SK-N-SH (cell line): Measurements from ENCODE around the gene TPD52L2. TPM values are rescaled to one million over a fixed set of nuclear protein-coding genes. Genes with fewer than 3 reads are reported as not detected.

ENCODE experiments used
- CTCF ChIA-PET: fragments of 300-600, 350-600 bp; formaldehyde crosslinking; extraction: SDS; loops from one replicate; lab custom pipeline; 2021; lab: Yijun Ruan, JAX
- POLR2A ChIA-PET: fragments of 350-600 bp; sonication (Branson Sonifier 250); formaldehyde crosslinking; extraction: SDS; loops from one replicate; lab custom pipeline; 2020; ENCODE audit warnings: antibody characterized with exemption, inconsistent platforms; lab: Yijun Ruan, JAX
- DNase-seq: peaks from one replicate; pipeline ENCODE4 v3.0.0; 2012
- H2AFZ ChIP-seq: fragments of 200-600 bp; sonication (generic); 2 replicates; pipeline ENCODE4 v1.8.1; 2016; ENCODE audit warnings: antibody characterized with exemption, mild to moderate bottlenecking, low read depth
- H3F3A ChIP-seq: fragments of 200-600 bp; sonication (generic); replicated peaks from 2 replicates; pipeline ENCODE3; 2016; ENCODE audit warnings: antibody characterized with exemption, mild to moderate bottlenecking; ENCODE audit not compliant: insufficient read depth
- H3K27ac ChIP-seq, 2 experiments: fragments of 200-500 bp in 1 of 2; fragments of 200-600 bp in 1 of 2; sonication (Bioruptor generic) in 1 of 2; sonication (generic), shearing (Covaris generic) in 1 of 2; 2 replicates each; pipeline versions ENCODE4 v1.5.1 to v1.6.1; 2014 to 2016; ENCODE audit warnings: low read depth in 2 of 2, inconsistent platforms in 1 of 2, low read length in 1 of 2, mild to moderate bottlenecking in 1 of 2, mixed read lengths in 1 of 2
- H3K27me3 ChIP-seq: fragments of 200-600 bp; sonication (generic), shearing (Covaris generic); 2 replicates; pipeline ENCODE4 v1.6.1; 2016; ENCODE audit warnings: mixed run types; ENCODE audit not compliant: insufficient read depth
- H3K36me3 ChIP-seq, 2 experiments: fragments of 200-500 bp in 1 of 2; fragments of 200-600 bp in 1 of 2; sonication (Bioruptor generic) in 1 of 2; sonication (generic) in 1 of 2; replicated peaks in 1 of 2; 2 replicates each; pipeline versions ENCODE3 to v1.5.1; 2014 to 2016; ENCODE audit warnings: low read length in 1 of 2, mild to moderate bottlenecking in 1 of 2; ENCODE audit not compliant: insufficient read depth in 2 of 2, control insufficient read depth in 1 of 2
- H3K4me1 ChIP-seq, 2 experiments: fragments of 200-500 bp in 1 of 2; fragments of 200-600 bp in 1 of 2; sonication (Bioruptor generic) in 1 of 2; sonication (generic), shearing (Covaris generic) in 1 of 2; 2 replicates each; pipeline versions ENCODE4 v1.5.1 to v1.6.1; 2014 to 2016; ENCODE audit warnings: low read depth in 1 of 2, low read length in 1 of 2, mixed run types in 1 of 2; ENCODE audit not compliant: insufficient read depth in 2 of 2, control insufficient read depth in 1 of 2
- H3K4me2 ChIP-seq: fragments of 200-600 bp; sonication (generic), shearing (Covaris generic); 2 replicates; pipeline ENCODE4 v1.6.1; 2017; ENCODE audit warnings: mixed run types
- H3K4me3 ChIP-seq, 2 experiments: fragments of 200-500 bp in 1 of 2; fragments of 200-600 bp in 1 of 2; sonication (Bioruptor generic) in 1 of 2; sonication (generic), shearing (Covaris generic) in 1 of 2; 2 replicates each; pipeline versions ENCODE4 v1.5.1 to v1.8.1; 2014 to 2016; ENCODE audit warnings: low read depth in 2 of 2, inconsistent platforms in 1 of 2, low read length in 1 of 2, mild to moderate bottlenecking in 1 of 2, mixed read lengths in 1 of 2, moderate library complexity in 1 of 2
- H3K79me2 ChIP-seq: fragments of 200-600 bp; sonication (generic); 2 replicates; pipeline ENCODE4 v1.8.1; 2017; ENCODE audit warnings: mild to moderate bottlenecking; ENCODE audit not compliant: insufficient read depth
- H3K9ac ChIP-seq: fragments of 200-600 bp; sonication (generic); 2 replicates; pipeline ENCODE4 v1.6.1; 2017; ENCODE audit warnings: mixed run types
- H3K9me2 ChIP-seq: fragments of 200-600 bp; sonication (generic); 2 replicates; pipeline ENCODE4 v1.6.1; 2017; ENCODE audit warnings: mixed run types
- H3K9me3 ChIP-seq: fragments of 200-600 bp; sonication (generic); 2 replicates; pipeline ENCODE4 v1.6.1; 2017; ENCODE audit warnings: mixed run types, mild to moderate bottlenecking, moderate library complexity
- H4K20me1 ChIP-seq: fragments of 200-600 bp; sonication (generic); 2 replicates; pipeline ENCODE4 v1.6.1; 2017; ENCODE audit warnings: mild to moderate bottlenecking, mixed run types; ENCODE audit not compliant: insufficient read depth
- CHD2 ChIP-seq: fragments of 150-350 bp; IDR thresholded peaks from 2 replicates; pipeline ENCODE4 v1.6.1; 2018; ENCODE audit warnings: low read length; ENCODE audit not compliant: partially characterized antibody
- EP300 ChIP-seq, 2 experiments: IDR thresholded peaks; 2 replicates each; pipeline versions ENCODE4 v1.4.0 to v1.6.1; 2012; ENCODE audit warnings: borderline replicate concordance in 1 of 2, low read depth in 1 of 2, low read length in 1 of 2
- EZH2phosphoT487 ChIP-seq: fragments of 200-600 bp; sonication (generic); IDR thresholded peaks from 2 replicates; pipeline ENCODE4 v1.6.1; 2017; ENCODE audit warnings: low read depth, mixed run types, mild to moderate bottlenecking, antibody characterized with exemption, moderate library complexity, borderline replicate concordance
- GABPA ChIP-seq: IDR thresholded peaks from 2 replicates; pipeline ENCODE4 v1.4.0; 2012; ENCODE audit warnings: low read depth, mild to moderate bottlenecking
- GATA2 ChIP-seq: sonication (generic); formaldehyde crosslinking; IDR thresholded peaks from 2 replicates; pipeline ENCODE4 v1.5.0; 2020; ENCODE audit warnings: mild to moderate bottlenecking, missing genetic modification reagents
- MAX ChIP-seq: IDR thresholded peaks from 2 replicates; pipeline ENCODE4 v1.4.0; 2012; ENCODE audit warnings: low read depth
- MXI1 ChIP-seq: IDR thresholded peaks from 2 replicates; pipeline ENCODE4 v1.6.1; 2012; ENCODE audit warnings: mild to moderate bottlenecking, low read depth, low read length, improper control_type of control experiment
- NRF1 ChIP-seq: IDR thresholded peaks from 2 replicates; pipeline ENCODE4 v1.6.1; 2012; ENCODE audit warnings: low read depth, mild to moderate bottlenecking, low read length
- RXRA ChIP-seq: IDR thresholded peaks from 2 replicates; pipeline ENCODE4 v1.4.0; 2012; ENCODE audit warnings: low read depth, mild to moderate bottlenecking, borderline replicate concordance
- SIN3A ChIP-seq: IDR thresholded peaks from 2 replicates; pipeline ENCODE4 v1.6.1; 2012; ENCODE audit warnings: low read depth, mild to moderate bottlenecking, low read length, moderate library complexity, borderline replicate concordance
- TAF1 ChIP-seq: IDR thresholded peaks from 2 replicates; pipeline ENCODE4 v1.6.1; 2012; ENCODE audit warnings: low read depth, mild to moderate bottlenecking, low read length, moderate library complexity, borderline replicate concordance
- TEAD4 ChIP-seq: IDR thresholded peaks from 2 replicates; pipeline ENCODE4 v1.4.0; 2012; ENCODE audit warnings: mild to moderate bottlenecking, borderline replicate concordance; ENCODE audit not compliant: insufficient read depth
- WGBS: methylation state at CpG from one replicate; pipeline ENCODE4 v1.1.6; 2017; ENCODE audit warnings: low lambda C conversion rate; 5-methylcytosine and 5-hydroxymethylcytosine counted together
- polyA plus RNA-seq, 3 experiments: library from polyadenylated mRNA; depleted of rRNA; stranded (reverse); fragments of >200 nt; gene quantifications; 2 replicates each; pipeline ENCODE4 v1.2.3, GENCODE V29; 2012
- TF ChIP-seq, protein P1 (sequence below): IDR thresholded peaks from 2 replicates; pipeline ENCODE4 v1.4.0; 2012; ENCODE audit warnings: low read depth, borderline replicate concordance

Gene TPD52L2
- polyA plus RNA-seq, 1 of the 3 experiments (the other 2 are of a cell fraction), result 137 TPM

GRCh38 chr20:63826753-63827152, 38.3 kb upstream of the TPD52L2 start (continued):
- no peak for TF ChIP-seq NRF1

DNA sequence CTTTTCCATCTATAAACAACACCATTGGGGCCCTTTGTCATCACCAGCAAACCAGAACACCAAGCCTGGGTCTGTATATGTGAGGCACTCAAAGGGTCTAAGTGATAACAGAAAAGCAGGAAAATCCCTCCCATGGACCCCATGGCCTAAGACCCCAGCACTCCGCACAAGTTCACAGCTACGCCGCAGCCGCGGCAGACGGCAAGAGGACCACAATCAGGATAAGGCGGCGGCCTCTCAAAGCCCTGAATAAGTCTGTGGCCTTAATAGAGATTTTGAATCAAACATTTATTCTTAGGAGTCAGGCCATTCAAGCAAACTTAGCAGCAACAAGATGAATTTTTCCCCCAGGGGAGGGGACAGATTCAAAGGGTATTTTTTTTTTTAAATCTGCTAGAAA, 36.9 kb upstream of the TPD52L2 start:
- TF ChIP-seq GABPA (no peak), MAX (no peak), TAF1 (no peak), MXI1 (no peak)
- TF ChIP-seq, protein P1, sequence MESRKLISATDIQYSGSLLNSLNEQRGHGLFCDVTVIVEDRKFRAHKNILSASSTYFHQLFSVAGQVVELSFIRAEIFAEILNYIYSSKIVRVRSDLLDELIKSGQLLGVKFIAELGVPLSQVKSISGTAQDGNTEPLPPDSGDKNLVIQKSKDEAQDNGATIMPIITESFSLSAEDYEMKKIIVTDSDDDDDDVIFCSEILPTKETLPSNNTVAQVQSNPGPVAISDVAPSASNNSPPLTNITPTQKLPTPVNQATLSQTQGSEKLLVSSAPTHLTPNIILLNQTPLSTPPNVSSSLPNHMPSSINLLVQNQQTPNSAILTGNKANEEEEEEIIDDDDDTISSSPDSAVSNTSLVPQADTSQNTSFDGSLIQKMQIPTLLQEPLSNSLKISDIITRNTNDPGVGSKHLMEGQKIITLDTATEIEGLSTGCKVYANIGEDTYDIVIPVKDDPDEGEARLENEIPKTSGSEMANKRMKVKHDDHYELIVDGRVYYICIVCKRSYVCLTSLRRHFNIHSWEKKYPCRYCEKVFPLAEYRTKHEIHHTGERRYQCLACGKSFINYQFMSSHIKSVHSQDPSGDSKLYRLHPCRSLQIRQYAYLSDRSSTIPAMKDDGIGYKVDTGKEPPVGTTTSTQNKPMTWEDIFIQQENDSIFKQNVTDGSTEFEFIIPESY, result no peak
- Histone ChIP-seq H2AFZ (no peak overlapping the region), H4K20me1 (no peaks in the 10 kb centered on the region), H3K36me3 (no peaks in the 10 kb centered on the region), H3K9ac (no peak overlapping the region), H3K4me1 (peaks cover 0 to 4% of the 10 kb centered on the region in 2 experiments; a peak in 1 of 4 replicates), H3K4me3 (no peak overlapping the region), H3K27ac (no peak overlapping the region), H3K9me3 (no peaks in the 10 kb centered on the region), H3K79me2 (no peaks in the 10 kb centered on the region), H3K9me2 (no peaks in the 10 kb centered on the region), H3F3A (peaks cover 4% of the 10 kb centered on the region), H3K27me3 (peaks cover 6% of the 10 kb centered on the region; the same call in 1 of the 2 replicates), H3K4me2 (no peak overlapping the region)
- DNase-seq, result no peak
- CTCF ChIA-PET, result no interaction called here
- POLR2A ChIA-PET, result no interaction called here
- 95% methylated on average over 8 of the region's 8 CpGs for WGBS

DNA sequence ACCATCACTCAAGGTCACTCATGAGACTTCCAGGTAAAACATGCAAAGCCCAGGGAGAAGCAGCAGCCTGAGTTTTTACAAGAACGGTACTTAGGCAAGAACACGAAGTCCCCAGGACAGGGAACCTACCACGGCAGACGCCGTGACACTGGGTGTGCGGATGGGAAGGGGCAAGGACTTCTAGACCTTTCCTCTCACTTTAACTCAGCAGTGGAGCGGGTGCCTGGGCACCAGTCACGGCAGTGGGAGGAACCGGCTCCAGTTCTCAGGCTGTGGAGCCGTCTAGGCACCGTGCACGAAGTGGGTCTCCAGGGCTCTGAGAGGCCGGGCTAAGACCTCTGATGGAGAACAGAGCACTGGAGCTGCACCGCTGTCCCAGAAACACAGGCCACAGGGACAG, 36.5 kb upstream of the TPD52L2 start:
- no peak overlapping the region for H3K27ac ChIP-seq
- no peaks in the 10 kb centered on the region for H4K20me1 ChIP-seq
- H3K36me3 ChIP-seq, result no peaks in the 10 kb centered on the region
- H2AFZ ChIP-seq, result no peak overlapping the region
- CTCF ChIA-PET, result no interaction called here
- no peak for DNase-seq
- H3K9ac ChIP-seq, result no peak overlapping the region
- H3K9me3 ChIP-seq, result no peaks in the 10 kb centered on the region
- no peaks in the 10 kb centered on the region for H3K79me2 ChIP-seq
- TF ChIP-seq SIN3A (no peak), RXRA (no peak), TEAD4 (no peak), CHD2 (no peak), GABPA (no peak), EP300 (IDR thresholded peaks at IDR 0.05; ENCODE audit: borderline replicate concordance in 1 of 2, low read depth in 1 of 2, low read length in 1 of 2) (no peak), EZH2phosphoT487 (no peak), GATA2 (CRISPR knock-in tag) (no peak)
- H3K4me2 ChIP-seq, result no peak overlapping the region
- POLR2A ChIA-PET, result no interaction called here
- H3K4me3 ChIP-seq, result no peak overlapping the region
- 93% methylated on average over 7 of the region's 14 CpGs for WGBS
- H3K4me1 ChIP-seq, result peaks cover 0 to 4% of the 10 kb centered on the region in 2 experiments; a peak in 1 of 4 replicates
- H3K27me3 ChIP-seq, result peaks cover 6% of the 10 kb centered on the region; the same call in 1 of the 2 replicates
- peaks cover 4% of the 10 kb centered on the region for H3F3A ChIP-seq
- no peaks in the 10 kb centered on the region for H3K9me2 ChIP-seq
